IPS-NIHi7 (cell line): ENCODE data around the gene ZBTB22.
"Not testable (repeated sequence)": the region's sequence is repeated elsewhere in the genome, so short reads cannot be mapped to it uniquely, and the experiment has no call there.

Experiments
- DNase-seq: peaks from one replicate; pipeline ENCODE4 v3.0.0; 2012; ENCODE audit warnings: mixed read lengths; ENCODE audit errors: extremely low spot score

Gene ZBTB22

GRCh38 chr6:33317669-33318425 lies at the start of gene ZBTB22:
Gene ZBTB22, minus strand, starts transcription at chr6:33317744. Its CDS starts 828 bp downstream, at chr6:33316916.
- peak; percentile 88 for DNase-seq

GRCh38 chr6:33367009-33367714 lies 49.6 kb upstream of the ZBTB22 start:
- no peak for DNase-seq

DNA sequence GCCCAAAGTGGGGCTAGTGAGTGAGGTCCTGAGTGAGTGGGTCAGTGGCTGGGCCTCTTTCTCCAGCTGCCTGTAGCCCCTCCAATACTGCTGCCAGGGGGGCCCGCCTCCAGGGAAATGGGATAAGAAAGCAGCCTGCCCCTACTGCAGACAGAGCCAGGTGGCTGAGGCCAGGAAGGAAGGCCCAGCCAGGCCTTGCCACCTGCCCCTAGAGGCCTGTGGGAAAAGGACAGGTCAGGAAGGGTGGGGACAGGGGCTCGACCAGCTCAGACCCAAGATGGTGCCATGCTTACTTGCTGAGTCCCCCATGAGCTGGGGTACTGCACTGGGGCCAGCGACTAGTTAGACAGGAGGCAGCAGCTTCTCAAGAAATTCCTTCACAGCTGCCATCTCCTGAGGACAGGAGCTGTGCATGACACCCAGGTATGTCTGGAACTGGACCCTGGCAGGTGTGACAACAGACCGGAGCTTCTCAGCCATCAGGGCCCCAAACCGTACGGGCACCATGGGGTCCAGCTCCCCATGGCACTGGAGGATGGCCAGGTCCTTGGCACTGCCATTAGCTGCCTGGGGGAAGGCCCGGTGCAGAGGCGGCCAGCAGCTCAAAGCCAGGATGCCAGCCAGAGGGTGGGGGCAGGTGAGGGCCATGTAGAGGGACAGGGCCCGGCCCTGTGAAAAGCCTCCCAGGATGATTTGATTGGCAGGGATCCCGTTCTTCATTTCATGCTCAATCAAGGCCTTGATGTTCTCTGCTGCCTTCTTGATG lies 47.8 kb upstream of the ZBTB22 start:
- DNase-seq, result not testable (repeated sequence)

GRCh38 chr6:33364475-33365205 lies 47.1 kb upstream of the ZBTB22 start:
- DNase-seq, result not testable (repeated sequence)

DNA sequence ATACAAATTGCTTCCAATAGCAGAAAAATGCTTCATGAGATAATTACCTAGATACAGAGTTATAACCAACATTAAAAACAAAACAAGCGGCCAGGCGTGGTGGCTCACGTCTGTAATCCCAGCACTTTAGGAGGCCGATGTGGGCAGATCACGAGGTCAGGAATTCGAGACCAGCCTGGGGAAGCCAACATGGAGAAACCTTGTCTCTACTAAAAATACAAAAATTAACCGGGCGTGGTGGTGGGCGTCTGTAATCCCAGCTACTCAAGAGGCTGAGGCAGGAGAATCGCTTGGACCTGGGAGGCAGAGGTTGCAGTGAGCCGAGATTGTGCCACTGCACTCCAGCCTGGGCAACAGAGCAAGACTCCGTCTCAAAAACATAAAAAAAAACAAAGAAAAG lies 45.9 kb upstream of the ZBTB22 start:
- not testable (repeated sequence) for DNase-seq

GRCh38 chr6:33359331-33359730 lies 41.8 kb upstream of the ZBTB22 start:
- DNase-seq, result no peak

DNA sequence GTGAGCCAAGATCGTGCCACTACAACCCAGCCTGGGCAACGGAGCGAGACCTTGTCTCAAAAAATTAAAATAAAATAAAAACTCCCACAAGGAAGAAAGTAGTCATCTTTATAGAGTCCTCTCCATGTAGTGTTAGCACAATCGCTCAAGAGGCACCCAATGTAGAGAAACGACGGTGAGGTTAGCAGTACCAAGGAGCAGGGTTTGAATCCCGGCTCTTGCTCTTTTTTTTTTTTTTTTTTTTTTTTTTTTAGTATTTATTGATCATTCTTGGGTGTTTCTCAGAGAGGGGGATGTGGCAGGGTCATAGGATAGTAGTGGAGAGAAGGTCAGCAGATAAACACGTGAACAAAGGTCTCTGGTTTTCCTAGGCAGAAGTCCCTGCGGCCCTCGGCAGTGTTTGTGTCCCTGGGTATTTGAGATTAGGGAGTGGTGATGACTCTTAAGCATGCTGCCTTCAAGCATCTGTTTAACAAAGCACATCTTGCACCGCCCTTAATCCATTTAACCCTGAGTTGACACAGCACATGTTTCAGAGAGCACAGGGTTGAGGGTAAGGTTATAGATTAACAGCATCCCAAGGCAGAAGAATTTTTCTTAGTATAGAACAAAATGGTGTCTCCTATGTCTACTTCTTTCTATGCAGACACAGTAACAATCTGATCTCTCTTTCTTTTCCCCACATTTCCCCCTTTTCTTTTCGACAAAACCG lies 39.8 kb upstream of the ZBTB22 start:
- DNase-seq, result not testable (repeated sequence)

DNA sequence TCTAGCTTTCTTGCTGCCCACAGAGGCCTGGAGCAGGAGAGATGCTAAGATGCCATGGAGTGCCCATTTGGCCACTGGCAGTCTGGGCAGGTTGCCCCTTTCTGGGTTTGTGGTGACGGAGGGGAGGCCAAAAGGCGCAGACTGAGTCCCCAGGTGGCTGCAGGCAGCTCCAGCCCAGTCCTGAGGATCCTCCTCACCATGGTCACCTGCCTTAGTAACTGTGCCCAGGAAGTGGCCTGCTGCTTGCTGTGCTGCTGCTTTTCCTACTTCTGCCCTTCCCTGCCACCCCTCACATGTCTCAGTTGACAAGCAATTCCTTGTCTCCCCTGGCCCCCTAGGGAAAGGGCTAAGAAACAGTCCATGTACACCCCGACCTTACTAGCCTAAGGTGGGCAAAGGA lies 38.8 kb upstream of the ZBTB22 start:
- no peak for DNase-seq

- DNase-seq, result not testable (repeated sequence)
Measured at GRCh38 chr6:33355860-33356259, 38.3 kb upstream of the ZBTB22 start.

DNA sequence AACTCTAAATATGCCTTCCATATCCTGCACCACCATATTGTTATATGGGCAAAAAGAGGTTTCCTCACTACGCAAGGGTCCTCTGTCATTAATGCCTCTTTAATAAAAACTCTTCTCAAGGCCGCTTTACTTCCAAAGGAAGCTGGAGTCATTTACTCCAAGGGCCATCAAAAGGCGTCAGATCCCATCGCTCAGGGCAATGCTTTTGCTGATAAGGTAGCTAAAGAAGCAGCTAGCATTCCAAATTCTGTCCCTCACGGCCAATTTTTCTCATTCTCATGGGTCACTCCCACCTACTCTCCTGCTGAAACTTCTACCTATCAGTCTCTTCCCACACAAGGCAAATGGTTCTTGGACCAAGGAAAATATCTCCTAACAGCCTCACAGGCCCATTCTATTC lies 30.3 kb upstream of the ZBTB22 start:
- DNase-seq, result no peak

- DNase-seq, result not testable (repeated sequence)
Measured at GRCh38 chr6:33346972-33347371, 29.4 kb upstream of the ZBTB22 start.

DNA sequence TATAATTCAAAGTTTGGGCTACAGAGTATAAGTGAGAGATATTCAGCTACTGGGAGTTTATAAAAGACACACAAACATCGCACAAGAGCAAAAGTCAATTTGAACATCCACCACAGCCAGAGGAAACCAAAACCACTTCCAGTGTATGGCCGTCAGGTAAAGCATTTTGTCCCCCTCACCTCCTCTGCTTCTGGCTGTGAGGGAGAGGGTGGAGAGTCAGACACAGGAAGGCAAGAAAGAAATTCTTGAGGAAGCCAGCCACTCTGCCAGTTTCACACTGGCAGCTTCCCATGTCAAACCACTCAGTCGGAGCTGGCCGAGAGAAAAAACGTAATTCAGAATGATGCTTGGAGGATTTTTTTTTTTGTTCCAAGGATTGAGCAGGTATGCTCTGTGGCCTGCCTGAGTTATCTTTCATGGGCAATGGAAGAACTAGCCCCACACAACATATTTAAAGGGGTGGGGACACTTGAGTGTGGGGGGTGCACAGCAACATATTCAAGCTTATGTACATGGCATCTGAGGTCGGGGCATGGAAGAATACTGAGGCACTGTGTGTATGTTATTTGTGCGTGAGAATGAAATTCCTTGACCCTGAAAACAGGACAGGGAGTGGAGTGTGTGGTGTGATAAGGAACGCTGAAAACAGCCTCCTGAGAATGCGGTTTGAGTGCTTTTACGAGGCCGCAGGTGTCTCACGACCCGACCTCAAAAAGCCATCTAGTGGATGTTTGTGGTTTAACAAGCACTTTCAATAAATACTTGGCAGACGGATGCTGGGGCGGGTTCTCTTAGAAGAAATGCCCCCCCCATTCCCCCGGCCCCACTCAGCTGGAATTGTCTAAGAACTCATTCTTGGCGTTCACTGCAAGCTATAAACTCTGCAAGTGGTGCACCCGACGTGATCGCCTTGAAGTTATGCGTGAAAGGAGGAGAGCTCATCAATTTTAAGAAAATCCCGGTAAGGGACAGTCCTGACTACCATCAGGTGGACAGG lies 27.5 kb upstream of the ZBTB22 start:
- peak; percentile 73 for DNase-seq

GRCh38 chr6:33343953-33344611 lies 26.5 kb upstream of the ZBTB22 start:
- no peak for DNase-seq

DNA sequence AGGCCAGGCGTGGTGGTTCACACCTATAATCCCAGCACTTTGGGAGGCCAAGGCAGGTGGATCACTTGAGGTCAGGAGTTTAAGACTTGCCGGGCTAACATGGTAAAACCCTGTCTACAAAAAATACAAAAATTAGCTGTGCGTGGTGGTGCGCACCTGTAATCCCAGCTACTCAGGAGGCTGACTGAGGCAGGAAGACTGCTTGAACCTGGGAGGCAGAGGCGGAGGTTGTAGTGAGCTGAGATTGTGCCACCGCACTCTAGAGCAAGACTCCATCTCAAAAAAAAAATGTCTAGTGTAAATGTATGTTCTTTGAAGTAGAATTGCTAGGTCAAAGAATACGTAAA lies 26.0 kb upstream of the ZBTB22 start:
- DNase-seq, result not testable (repeated sequence)

DNA sequence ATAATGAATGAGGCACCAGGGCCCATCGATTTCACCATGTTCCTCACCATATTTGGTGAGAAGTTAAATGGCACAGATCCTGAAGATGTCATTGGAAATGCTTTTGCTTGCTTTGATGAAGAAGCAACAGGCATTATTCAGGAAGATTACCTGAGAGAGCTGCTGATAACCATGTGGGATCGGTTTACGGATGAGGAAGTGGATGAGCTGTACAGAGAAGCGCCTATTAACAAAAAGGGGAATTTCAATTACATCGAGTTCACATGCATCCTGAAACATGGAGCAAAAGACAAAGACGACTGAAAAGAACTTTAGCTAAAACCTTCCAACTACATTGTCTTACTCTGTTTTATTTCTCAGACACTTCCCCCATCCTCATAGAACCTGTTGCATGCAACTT lies 21.6 kb upstream of the ZBTB22 start:
- DNase-seq, result no peak

GRCh38 chr6:33336495-33336894 lies 19.0 kb upstream of the ZBTB22 start:
- DNase-seq, result no peak

GRCh38 chr6:33335916-33336315 lies 18.4 kb upstream of the ZBTB22 start:
- no peak for DNase-seq

DNA sequence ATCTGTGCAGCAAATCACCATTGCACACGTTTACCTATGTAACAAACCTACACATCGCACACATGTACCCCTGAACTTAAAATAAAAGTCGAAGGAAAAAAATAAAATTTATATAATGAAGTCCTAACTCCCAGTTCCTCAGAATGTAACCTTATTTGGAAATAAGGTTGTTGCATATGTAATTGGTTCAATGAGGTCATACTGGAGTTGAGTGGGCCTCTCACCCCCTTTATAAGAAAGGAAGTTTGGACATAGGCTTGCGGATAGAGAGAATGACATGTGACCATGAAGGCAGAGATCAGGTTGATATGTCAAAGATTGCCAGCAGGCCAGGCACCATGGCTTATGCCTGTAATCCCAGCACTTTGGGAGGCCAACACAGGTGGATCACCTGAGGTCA lies 16.1 kb upstream of the ZBTB22 start:
- no peak for DNase-seq

DNA sequence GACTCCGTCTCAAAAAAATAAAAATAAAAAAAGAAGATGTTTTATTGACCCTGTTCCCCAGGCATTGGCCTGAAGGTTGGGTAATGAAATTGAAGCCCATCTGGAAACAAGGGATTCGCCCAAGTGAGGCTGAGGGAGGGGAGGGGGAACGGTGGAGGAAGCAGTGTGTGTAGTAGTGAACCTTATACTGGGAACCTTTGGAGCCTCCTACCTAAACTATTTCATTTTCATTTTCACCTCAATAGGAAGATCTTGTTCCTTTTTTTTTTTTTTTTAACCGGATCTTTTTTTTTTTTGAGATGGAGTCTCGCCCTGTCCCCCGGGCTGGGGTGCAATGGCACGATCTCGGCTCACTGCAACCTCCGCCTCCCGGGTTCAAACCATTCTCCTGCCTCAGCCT lies 13.2 kb upstream of the ZBTB22 start:
- no peak for DNase-seq
